Psoas muscle (tissue), 8 donors: ENCODE results near the gene MAJIN. TPM values are rescaled to one million over a fixed set of nuclear protein-coding genes. Genes with fewer than 3 reads are reported as not detected.

Experiments used
- ATAC-seq, 4 donors: fragments of 200-7000 bp; cut with Tn5 transposase; one replicate each; pipeline ENCODE4 v1.9.1; 2020; ENCODE audit warnings: moderate library complexity in 3 of 4, mild to moderate bottlenecking in 2 of 4
- DNase-seq, 2 donors: peaks; one replicate each; pipeline ENCODE4 v3.0.0-alpha.2; 2020
- H3K27ac ChIP-seq: fragments of 200-600 bp; one replicate; pipeline ENCODE4 v1.8.0; 2022
- H3K27me3 ChIP-seq, 3 donors: fragments of 200-600 bp in 1 of 3; one replicate each; pipeline versions ENCODE4 v1.6.1 to v1.8.0; 2013 to 2022; ENCODE audit warnings: low read length in 2 of 3, mild to moderate bottlenecking in 2 of 3, moderate library complexity in 1 of 3; ENCODE audit not compliant: insufficient read depth in 3 of 3
- H3K36me3 ChIP-seq, 2 donors: fragments of 200-600 bp in 1 of 2; one replicate each; pipeline versions ENCODE4 v1.6.1 to v1.8.0; 2013 to 2022; ENCODE audit warnings: low read depth in 1 of 2, mild to moderate bottlenecking in 1 of 2, moderate library complexity in 1 of 2; ENCODE audit not compliant: insufficient read depth in 1 of 2
- H3K4me1 ChIP-seq: fragments of 200-600 bp; one replicate; pipeline ENCODE4 v1.8.0; 2022
- H3K4me3 ChIP-seq: fragments of 200-600 bp; one replicate; pipeline ENCODE4 v1.8.0; 2022; ENCODE audit warnings: mild to moderate bottlenecking
- H3K9me3 ChIP-seq: fragments of 200-600 bp; one replicate; pipeline ENCODE4 v1.8.0; 2022
- WGBS, 3 donors: extraction: QIAGEN DNeasy Blood & Tissue Kit; methylation state at CpG; one replicate each; pipeline versions ENCODE4 v1.1.6 to v1.1.7; 2013; 5-methylcytosine and 5-hydroxymethylcytosine counted together
- intact Hi-C, 2 donors: fragments of 100-400 bp; cut with DNase I; formaldehyde crosslinking; loops; one replicate each; pipeline versions ENCODE4 v1.11.0 to v1.14.2; 2022
- polyA plus RNA-seq, 3 donors: library from polyadenylated mRNA; stranded (reverse); fragments of 200-250 nt; gene quantifications; one replicate each; pipeline ENCODE4 v1.2.3, GENCODE V29; 2013
- total RNA-seq, 4 donors: library from RNA; stranded (reverse); fragmentation: NEBNext Ultra II Directional in 2 of 4; extraction: Animal tissue kit (Norgen Biotek cat#: 25700) in 2 of 4; gene quantifications; one replicate each; pipeline versions ENCODE4 v1.2.1 to v1.2.4, GENCODE V29; 2021 to 2023
- TF ChIP-seq, protein P1 (sequence below): fragments of 200-600 bp; IDR thresholded peaks from one replicate; pipeline ENCODE4 v1.8.0; 2022; ENCODE audit warnings: antibody characterized with exemption
- donor health status: healthy with polysubstance abuse.
- donor health status: DM: no; HTN: no; CAD: no; lungs with moderate emphysema.
- donor health status: Bipolar disorder and iron deficiency.
- donor health status: healthy.
- donor health status: DM: yes; HTN: yes; CAD: no.
- donor health status: DM: no; HTN: no; CAD: no.
- donor health status: DM: no; HTN: no; CAD: no.
- donor health status: DM: yes; HTN: yes; CAD: no.

Gene MAJIN
- total and polyA plus RNA-seq, 7 donors, result not detected

DNA sequence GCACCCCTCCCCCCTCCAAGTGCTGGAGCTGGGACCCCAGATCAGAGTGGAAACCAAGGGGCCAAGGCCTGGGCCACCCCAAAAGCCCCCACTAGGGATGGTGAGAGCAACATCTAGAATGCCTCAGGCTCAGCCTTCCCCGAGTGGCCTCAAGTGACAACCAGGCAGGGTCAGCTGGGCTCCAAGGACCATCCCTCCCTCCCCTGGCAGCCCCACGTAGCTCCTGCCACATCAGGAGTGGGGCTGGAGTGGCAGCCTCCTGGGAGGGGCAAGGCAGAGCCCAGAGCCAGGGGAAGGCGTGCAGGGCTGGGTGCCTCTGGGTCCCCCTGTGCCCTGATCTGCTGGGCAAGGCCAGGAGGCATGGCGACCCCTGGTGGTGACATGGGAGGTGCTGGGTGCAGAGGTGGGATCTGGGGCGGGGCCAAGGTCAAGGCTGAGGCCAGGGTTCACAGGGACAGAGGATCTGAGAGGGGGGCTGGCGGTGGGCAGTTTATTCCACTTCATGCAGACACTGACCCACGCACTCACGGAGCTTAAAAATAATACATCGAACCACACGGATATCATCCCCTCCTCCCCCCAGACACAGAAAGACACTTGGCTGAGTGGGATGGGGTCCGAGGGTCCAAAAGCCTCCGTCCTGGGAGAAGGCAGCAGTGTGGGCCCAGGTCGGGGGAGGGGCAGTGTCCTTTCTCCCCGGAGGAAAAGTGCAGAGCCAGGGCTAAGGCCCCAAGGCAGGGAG, 77.7 kb downstream of the MAJIN start:
- Histone ChIP-seq H3K27me3 (no peaks in the 10 kb centered on the region), H3K4me3 (no peak overlapping the region), H3K36me3 (peaks cover 0 to 40% of the 10 kb centered on the region in 2 donors), H3K4me1 (no peaks in the 10 kb centered on the region), H3K27ac (peak overlapping the region; percentile 44), H3K9me3 (no peaks in the 10 kb centered on the region)
- WGBS, 3 donors, result 36 to 42% (median 37%) methylated on average over 13 to 14 of the region's 14 CpGs
- TF ChIP-seq, protein P1, sequence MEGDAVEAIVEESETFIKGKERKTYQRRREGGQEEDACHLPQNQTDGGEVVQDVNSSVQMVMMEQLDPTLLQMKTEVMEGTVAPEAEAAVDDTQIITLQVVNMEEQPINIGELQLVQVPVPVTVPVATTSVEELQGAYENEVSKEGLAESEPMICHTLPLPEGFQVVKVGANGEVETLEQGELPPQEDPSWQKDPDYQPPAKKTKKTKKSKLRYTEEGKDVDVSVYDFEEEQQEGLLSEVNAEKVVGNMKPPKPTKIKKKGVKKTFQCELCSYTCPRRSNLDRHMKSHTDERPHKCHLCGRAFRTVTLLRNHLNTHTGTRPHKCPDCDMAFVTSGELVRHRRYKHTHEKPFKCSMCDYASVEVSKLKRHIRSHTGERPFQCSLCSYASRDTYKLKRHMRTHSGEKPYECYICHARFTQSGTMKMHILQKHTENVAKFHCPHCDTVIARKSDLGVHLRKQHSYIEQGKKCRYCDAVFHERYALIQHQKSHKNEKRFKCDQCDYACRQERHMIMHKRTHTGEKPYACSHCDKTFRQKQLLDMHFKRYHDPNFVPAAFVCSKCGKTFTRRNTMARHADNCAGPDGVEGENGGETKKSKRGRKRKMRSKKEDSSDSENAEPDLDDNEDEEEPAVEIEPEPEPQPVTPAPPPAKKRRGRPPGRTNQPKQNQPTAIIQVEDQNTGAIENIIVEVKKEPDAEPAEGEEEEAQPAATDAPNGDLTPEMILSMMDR, result peak; percentile 90
- peak; percentile 87 to 91 (median 90) for ATAC-seq
- DNase-seq, result peak; percentile 89 to 94
- intact Hi-C loops, result loop anchor here in 1 of 2 donors (1.0 kb wide), 1 partner anchor 47 kb away; no protein-coding TSS in a partner anchor

DNA sequence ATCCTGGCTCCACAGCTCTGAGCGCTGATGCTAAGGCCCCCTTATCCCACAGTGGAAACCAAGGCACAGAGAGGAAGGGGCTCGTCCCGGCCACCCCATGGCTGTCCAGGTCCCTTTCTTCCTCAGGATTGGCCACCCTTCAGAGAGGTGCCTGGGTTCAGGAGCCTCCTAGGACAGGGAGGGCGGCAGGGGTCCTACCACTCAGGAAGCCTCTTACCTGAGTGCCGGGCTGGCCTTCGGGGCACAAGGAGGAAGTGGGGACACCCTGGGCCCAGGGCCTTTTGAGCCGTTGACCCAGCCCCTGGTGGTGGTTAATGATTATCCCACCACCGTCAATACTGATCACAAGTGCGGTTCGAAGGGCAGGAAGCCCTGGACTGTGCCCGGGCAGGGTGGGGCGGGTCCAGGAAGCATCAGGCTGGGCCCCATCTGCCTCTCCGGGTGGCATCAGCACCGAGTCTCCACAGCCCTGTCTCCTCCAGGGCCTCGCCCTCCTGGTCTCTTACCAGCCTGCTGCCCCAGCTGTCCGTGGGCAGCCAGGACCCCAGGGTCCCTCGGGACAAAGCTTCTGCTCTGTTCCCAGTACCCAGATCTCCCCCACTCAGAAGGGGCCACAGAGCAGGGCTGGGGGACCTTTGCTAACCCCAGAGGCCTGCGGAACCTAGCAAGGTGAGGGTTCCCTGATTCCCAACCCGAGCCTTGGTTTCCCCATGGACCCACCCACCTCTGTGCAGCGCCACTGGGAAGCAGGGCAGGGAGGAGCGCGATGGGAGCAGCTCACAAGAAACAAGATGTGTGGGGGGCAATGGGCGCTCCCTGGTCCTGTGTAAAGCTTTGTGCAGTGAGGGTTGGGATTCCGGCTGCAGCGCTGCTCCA, 78.5 kb downstream of the MAJIN start:
- Histone ChIP-seq H3K4me3 (no peak overlapping the region), H3K9me3 (no peaks in the 10 kb centered on the region), H3K4me1 (no peaks in the 10 kb centered on the region), H3K27me3 (no peaks in the 10 kb centered on the region), H3K36me3 (peaks cover 0 to 32% of the 10 kb centered on the region in 2 donors), H3K27ac (no peak overlapping the region)
- ATAC-seq, result peak in 1 of 4 donors; percentile 7
- TF ChIP-seq, protein P1, result no peak
- intact Hi-C loops, result loop anchor here (1.0 to 2.0 kb wide), 2 partner anchors 46 to 47 kb away; no protein-coding TSS in a partner anchor
- no peak for DNase-seq
- WGBS, 3 donors, result 71 to 75% (median 75%) methylated on average over 23 to 25 of the region's 25 CpGs

DNA sequence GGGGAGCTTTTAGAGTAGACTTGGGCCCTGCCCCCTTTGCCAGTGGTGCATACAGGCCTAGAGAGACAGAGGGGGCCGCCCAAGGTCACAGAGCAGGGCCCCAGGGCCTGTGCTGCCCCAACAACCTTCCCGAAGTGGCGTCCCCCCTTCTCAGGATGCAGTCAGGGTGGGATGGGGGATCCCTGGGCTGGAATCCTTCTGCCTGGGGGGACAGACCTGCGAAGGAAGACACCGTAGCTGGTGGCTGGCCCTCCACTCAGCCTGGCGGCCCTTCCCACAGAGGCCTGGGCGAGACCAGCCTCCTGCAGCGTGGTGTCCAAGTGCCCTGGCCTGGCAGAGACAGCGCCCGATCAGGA, 79.1 kb downstream of the MAJIN start:
- intact Hi-C loops, result loop anchor here in 1 of 2 donors (2.0 kb wide), 1 partner anchor 46 kb away; no protein-coding TSS in a partner anchor
- Histone ChIP-seq H3K27ac (peak overlapping the region; percentile 23), H3K4me1 (peaks cover under 1% of the 10 kb centered on the region), H3K36me3 (peaks cover 0 to 26% of the 10 kb centered on the region in 2 donors), H3K9me3 (no peaks in the 10 kb centered on the region), H3K4me3 (no peak overlapping the region), H3K27me3 (no peaks in the 10 kb centered on the region)
- TF ChIP-seq, protein P1, result no peak
- DNase-seq (peak in 1 of 2 donors; percentile 15), ATAC-seq (no peak)
- 84 to 90% (median 90%) methylated on average over 9 to 10 of the region's 10 CpGs for WGBS, 3 donors

DNA sequence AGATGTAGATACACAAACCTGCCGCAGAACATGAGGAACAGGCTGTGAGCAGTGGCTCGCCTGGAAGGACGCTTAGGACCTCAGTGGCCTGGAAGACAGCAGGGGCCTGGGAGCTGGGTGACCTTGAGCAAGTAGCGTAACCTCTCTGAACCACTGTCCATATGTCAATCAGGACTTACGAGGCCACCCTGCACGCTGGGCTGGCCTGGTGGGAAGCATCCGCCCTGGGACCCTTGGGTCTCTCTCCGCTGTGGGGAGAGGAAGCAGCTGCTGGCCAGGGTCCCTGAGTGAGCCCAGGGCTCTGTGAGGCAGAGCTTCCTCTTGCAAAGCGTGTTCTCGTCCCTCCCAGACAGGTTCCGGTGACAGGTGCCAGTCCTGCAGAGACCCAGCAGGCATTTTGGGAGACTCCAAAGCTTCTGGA, 79.5 kb downstream of the MAJIN start:
- TF ChIP-seq, protein P1, result no peak
- DNase-seq, result no peak
- peak overlapping the region; percentile 23 for H3K27ac ChIP-seq
- H3K27me3 ChIP-seq, result no peaks in the 10 kb centered on the region
- H3K4me1 ChIP-seq, result peaks cover 2% of the 10 kb centered on the region
- ATAC-seq, result no peak
- intact Hi-C loops, result loop anchor here in 1 of 2 donors (2.0 kb wide), 1 partner anchor 46 kb away; no protein-coding TSS in a partner anchor
- no peaks in the 10 kb centered on the region for H3K9me3 ChIP-seq
- no peak overlapping the region for H3K4me3 ChIP-seq
- peaks cover 0 to 22% of the 10 kb centered on the region in 2 donors for H3K36me3 ChIP-seq
- WGBS, 3 donors, result 70 to 81% (median 73%) methylated on average over 11 of the region's 11 CpGs
